ES-I3 (cell line): ENCODE results near the gene ACD.

ENCODE experiments used
- H3K36me3 ChIP-seq: 2 replicates; pipeline ENCODE4 v1.6.1; 2013; ENCODE audit warnings: mild to moderate bottlenecking, low read length, control low read depth, moderate library complexity; ENCODE audit not compliant: insufficient read depth
- H3K4me1 ChIP-seq: 2 replicates; pipeline ENCODE4 v1.6.1; 2013; ENCODE audit warnings: mild to moderate bottlenecking, control low read depth, low read length; ENCODE audit not compliant: insufficient read depth
- H3K9ac ChIP-seq: 2 replicates; pipeline ENCODE4 v1.6.1; 2013; ENCODE audit warnings: low read depth, mild to moderate bottlenecking, low read length, moderate library complexity
- H3K9me3 ChIP-seq: 2 replicates; pipeline ENCODE4 v1.6.1; 2013; ENCODE audit warnings: mild to moderate bottlenecking, low read length, moderate library complexity; ENCODE audit not compliant: control insufficient read depth, insufficient read depth

The ACD gene

GRCh38 chr16:67672306-67672705 lies 12.2 kb upstream of the ACD start:
- no peak overlapping the region for H3K9ac ChIP-seq
- no peaks in the 10 kb centered on the region for H3K9me3 ChIP-seq
- H3K4me1 ChIP-seq = no peaks in the 10 kb centered on the region; the same call in 1 of the 2 replicates
- H3K36me3 ChIP-seq = no peaks in the 10 kb centered on the region

DNA sequence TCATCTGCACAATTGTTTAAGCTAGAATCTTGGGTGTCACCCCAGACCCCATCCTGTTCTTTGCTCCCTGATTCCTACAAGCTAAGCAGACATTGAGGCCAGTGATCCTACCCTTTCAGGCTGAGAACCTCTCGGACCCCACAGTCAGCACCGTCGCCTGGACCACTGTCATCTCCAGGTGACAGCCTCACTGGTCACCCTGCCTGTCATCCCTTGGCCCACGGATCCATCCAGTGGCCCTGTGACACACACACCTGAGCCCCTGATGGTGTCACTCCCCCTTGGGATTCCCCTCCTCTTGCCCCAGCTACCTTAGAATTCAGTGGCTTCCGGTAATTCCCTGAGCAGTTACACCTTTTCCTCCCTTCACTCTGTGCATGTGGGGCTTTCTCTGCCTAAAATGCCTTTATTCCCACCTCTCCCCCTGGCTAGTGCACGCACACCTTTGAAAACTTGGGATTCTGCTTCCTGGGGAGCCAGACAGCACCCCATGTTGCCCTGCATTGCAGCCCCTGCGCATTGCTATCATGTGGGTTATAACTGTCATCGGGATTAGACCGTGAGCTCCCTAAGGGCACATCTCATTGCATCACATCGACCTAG lies 9.5 kb upstream of the ACD start:
- Histone ChIP-seq H3K9ac (no peak overlapping the region), H3K36me3 (no peaks in the 10 kb centered on the region), H3K9me3 (no peaks in the 10 kb centered on the region), H3K4me1 (no peaks in the 10 kb centered on the region; the same call in 1 of the 2 replicates)

DNA sequence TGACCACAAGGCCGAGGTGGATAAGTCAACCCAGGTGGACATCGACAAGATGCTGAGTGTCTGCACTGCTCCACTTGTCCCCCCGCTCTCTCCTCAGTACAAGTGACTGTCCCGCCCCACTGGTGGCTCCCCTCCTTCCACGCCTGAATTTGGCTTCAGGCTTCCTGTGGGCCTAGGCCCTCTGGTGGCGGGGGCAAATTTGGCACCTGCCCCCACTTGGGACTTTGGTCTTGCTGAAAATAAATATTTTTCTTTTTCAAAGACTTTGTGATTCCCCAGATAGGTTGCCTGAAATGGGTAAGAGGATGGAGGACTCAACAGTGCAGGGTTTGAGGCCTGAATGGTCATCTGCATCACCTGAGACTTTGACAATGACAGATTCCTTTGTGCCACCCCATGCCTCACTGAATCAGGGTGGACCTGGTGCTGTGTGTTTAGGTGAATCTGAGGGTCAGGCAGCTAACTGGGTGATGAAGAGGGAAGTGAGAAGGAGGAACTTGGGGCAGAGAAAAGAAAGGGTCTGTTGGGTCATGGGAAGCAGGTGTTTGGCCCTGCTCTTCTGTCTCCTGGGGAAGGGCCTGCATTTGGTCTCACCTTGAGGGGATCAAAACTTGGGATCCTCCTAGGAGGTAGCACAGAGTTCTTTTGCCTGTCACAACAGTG lies 8.6 kb upstream of the ACD start:
- Histone ChIP-seq H3K36me3 (no peaks in the 10 kb centered on the region), H3K9me3 (no peaks in the 10 kb centered on the region), H3K9ac (no peak overlapping the region), H3K4me1 (no peaks in the 10 kb centered on the region; the same call in 1 of the 2 replicates)

DNA sequence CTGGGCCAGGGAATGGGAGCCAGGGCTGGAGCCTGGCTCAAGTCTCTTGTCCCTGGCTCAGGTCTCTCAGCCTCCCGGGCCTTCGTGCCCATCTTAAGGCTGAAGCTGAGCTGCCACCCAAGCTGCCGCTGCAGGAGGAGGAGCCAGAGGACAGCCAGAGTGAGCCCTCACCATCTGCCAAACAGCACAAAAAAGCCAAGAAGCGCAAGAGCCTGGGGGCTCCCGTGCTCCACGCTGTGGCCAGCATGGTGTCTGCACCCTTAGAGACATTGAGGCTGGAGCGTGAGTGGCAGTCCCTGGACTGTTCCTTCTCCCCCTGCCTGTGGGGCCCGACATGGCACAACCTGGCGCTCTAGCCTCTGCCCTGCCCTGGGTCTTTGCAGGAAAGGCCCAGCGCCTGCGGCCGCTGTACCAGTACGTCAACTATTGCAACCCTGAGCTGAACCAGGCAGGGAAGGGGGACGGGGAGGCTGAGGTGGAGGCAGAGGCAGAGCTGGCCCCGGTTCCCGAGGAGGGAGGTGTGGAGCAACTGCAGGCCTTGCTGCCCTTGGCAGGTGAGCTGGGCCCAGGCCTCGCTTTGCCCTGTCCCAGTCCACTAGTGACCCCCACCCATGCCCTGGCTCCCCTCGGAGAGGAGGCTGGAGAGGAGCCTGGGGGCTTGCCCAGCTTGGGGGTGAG lies 7.9 kb upstream of the ACD start:
- no peaks in the 10 kb centered on the region for H3K36me3 ChIP-seq
- H3K9me3 ChIP-seq = no peaks in the 10 kb centered on the region
- peak overlapping the region; percentile 79; the same call in 1 of the 2 replicates for H3K9ac ChIP-seq
- H3K4me1 ChIP-seq = no peaks in the 10 kb centered on the region; the same call in 1 of the 2 replicates

DNA sequence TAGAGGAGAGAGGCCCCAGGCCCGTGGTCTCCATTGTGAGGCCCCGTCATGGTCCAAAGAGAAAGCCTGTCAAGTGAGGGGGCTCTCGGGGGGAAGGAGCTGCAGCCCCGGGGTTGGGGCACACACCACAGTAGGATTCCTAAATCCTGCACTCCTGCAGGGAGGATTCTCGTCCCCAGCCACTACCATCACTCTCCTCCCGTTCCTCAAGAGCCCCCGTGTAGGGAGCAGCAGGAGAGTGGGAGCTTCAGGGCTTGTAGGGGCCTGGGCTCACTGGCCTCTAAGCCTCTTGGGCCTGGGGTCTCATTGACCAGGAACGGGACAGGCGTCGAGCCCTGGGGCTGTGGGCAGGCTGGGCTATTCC lies 7.4 kb upstream of the ACD start:
- H3K9me3 ChIP-seq = no peaks in the 10 kb centered on the region
- H3K36me3 ChIP-seq = no peaks in the 10 kb centered on the region
- H3K4me1 ChIP-seq = no peaks in the 10 kb centered on the region; the same call in 1 of the 2 replicates
- peak overlapping the region; percentile 79; the same call in 1 of the 2 replicates for H3K9ac ChIP-seq

DNA sequence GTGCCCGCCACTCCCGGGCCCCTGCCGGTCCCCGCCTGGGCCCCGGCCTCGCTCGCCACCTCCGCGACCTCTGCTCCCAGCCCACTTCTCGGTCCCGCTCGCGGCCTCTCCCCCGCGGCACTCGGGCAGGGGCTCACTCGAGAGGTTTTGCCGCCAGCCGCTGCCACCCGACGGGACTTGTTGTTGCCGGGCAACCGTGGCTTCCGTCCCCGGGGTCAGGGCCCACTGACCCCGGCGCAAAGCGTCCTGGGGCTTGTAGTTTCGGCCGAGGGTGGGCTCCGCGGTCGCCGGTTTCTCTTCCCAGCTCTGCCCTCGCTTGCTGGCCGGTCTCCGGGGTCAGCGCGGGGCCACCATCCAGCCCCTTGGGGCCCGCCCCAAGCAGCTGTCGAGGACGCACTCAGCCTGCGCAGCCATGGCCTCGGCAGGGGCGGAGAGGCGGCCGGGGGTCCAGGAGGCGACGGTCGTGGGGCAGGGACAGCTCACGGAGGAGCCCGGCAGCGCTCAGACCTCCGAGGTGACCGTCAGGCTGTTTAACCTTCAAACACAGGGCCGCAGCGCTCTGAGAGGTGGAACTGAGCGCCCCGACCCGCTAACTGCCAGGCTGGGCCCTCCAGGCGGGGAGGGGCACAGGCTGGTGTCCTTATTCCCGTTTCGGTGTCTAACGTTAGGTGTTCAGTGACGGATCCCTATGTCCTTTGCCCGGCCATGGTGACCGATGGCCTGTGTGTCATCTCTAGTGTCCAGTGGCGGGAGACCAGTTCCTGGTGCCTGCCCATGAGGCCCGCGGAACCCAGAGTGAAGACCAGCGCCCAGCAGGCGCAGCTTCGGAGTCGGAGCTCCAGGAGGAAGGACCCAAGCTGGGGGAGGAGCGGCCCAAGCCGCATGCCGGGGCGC lies 6.7 kb upstream of the ACD start, which contains the start of the genes C16orf86 and ENKD1:
TSS of gene C16orf86 (plus strand) at position 256 of the 894 bp plus-strand sequence. CDS start at position 413, 157 bp downstream.
TSS of gene ENKD1 (minus strand) at position 192 of the 894 bp plus-strand sequence. CDS start 308 bp downstream, outside the sequence.
- H3K4me1 ChIP-seq = no peaks in the 10 kb centered on the region; the same call in 1 of the 2 replicates
- peak within 1 kb of the TSS; percentile 79 for H3K9ac ChIP-seq
- H3K9me3 ChIP-seq = no peaks in the 10 kb centered on the region

GRCh38 chr16:67666032-67666551 lies 6.0 kb upstream of the ACD start:
- H3K4me1 ChIP-seq = no peaks in the 10 kb centered on the region; the same call in 1 of the 2 replicates
- H3K9me3 ChIP-seq = no peaks in the 10 kb centered on the region
- no peaks in the 10 kb centered on the region for H3K36me3 ChIP-seq
- peak overlapping the region; percentile 79 for H3K9ac ChIP-seq

More for the DNA sequence above, 6.7 kb upstream of the ACD start, which contains the start of the genes C16orf86 and ENKD1:
- no peaks in the 10 kb centered on the region for H3K36me3 ChIP-seq

DNA sequence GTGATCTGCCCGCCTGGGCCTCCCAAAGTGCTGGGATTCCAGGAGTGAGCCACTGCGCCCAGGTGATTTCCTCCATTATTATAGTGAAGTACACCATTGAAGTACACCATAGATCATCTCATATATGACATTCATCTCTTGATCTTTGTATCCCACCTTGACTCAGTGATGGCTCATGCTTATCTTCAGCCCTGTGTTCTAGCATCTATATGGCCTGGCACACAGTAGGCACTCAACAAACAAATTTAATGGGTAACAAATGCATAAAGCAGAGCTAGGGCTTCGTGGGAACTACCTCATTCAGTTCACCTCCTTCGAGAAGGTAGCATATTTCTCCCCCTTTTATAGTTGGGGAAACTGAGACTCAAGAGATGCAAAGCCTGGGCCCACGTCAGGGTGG lies 5.5 kb upstream of the ACD start:
- Histone ChIP-seq H3K4me1 (no peaks in the 10 kb centered on the region; the same call in 1 of the 2 replicates), H3K36me3 (no peaks in the 10 kb centered on the region), H3K9me3 (no peaks in the 10 kb centered on the region), H3K9ac (peak overlapping the region; percentile 79)

DNA sequence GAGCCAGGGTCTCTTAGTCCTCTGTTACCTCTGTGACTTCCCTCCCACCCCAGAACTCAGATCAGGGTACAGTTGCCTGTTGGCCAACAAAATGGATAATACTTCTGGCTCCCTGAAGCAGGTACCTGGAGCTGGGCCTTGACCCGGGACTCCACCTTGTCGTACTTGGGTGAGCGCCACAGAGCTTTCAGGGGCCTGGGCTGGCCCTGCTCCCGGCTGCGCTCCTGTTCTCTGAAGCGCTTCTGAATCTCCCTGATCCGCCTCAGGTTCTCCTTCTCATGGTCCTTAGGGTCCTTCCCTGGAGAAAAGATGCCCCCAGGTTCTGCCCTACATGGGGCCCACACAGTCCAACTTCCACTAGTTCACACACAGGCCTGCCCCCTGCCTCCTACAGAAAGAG lies 4.8 kb upstream of the ACD start:
- Histone ChIP-seq H3K9me3 (no peaks in the 10 kb centered on the region), H3K36me3 (no peaks in the 10 kb centered on the region), H3K9ac (no peak overlapping the region), H3K4me1 (no peaks in the 10 kb centered on the region; the same call in 1 of the 2 replicates)

- Histone ChIP-seq H3K9me3 (no peaks in the 10 kb centered on the region), H3K36me3 (no peaks in the 10 kb centered on the region), H3K4me1 (no peaks in the 10 kb centered on the region; the same call in 1 of the 2 replicates), H3K9ac (no peak overlapping the region)
These were observed 4.2 kb upstream of the ACD start for GRCh38 chr16:67664258-67664657.

DNA sequence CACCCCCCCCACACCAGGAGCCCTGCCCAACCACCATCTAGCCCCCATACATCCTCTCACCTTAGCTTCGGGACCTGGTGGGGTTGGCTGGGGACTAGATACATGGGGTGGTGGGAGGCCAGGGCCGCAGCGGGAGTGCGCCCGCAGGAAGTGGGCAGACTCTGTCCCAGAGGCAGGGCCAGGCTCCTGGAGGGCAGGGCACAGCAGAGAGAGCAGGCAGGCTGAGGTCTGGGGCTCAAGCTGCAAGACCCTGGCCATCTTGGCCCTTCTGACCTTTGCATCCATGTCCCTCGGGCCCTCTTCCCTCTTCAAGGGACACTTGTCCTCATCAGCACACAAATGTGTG lies 3.8 kb upstream of the ACD start:
- no peaks in the 10 kb centered on the region for H3K36me3 ChIP-seq
- H3K9me3 ChIP-seq = no peaks in the 10 kb centered on the region
- no peak overlapping the region for H3K9ac ChIP-seq
- no peaks in the 10 kb centered on the region; the same call in 1 of the 2 replicates for H3K4me1 ChIP-seq

DNA sequence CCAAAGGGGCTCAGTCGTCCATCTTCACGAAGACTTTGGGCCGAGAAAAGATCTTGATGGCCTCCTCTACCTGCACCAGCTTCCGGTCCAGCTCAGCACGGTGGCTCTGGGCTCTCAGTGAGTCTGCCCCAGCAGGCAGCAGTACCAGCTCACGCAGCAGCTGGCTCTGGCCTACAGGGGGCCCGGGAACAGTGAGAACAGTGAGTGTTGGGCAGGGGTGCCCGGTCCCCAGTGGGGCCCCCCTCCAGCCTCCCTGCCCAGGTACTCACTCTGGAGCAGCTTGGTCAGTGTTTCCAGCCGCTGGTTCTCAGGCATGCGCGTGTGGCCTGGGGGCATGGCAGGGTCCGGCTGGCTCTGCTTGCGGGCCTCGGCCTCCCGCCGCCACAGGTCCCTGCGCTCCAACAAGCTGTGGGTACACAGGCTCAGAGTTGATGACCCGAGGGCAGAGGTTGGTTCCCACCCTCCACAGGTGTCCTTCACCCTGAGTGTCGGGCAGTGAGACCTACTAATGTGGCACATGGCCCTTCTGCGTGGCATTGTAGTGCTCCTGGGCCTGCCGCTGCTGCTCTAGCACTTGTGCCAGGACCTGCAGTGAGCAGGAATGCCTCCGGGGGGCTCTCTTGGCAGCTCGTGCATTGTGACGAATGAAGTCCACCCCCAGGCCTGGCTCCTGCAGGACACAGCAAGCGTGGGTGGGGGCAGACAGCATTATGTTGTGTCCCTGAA lies 3.3 kb upstream of the ACD start:
- no peaks in the 10 kb centered on the region; the same call in 1 of the 2 replicates for H3K4me1 ChIP-seq
- H3K9ac ChIP-seq = no peak overlapping the region
- no peaks in the 10 kb centered on the region for H3K36me3 ChIP-seq
- no peaks in the 10 kb centered on the region for H3K9me3 ChIP-seq

- H3K36me3 ChIP-seq = no peaks in the 10 kb centered on the region
- no peak overlapping the region for H3K9ac ChIP-seq
- no peaks in the 10 kb centered on the region for H3K9me3 ChIP-seq
- H3K4me1 ChIP-seq = no peaks in the 10 kb centered on the region; the same call in 1 of the 2 replicates
These were observed 2.6 kb upstream of the ACD start for GRCh38 chr16:67662653-67663010.
